ENCODE results near the gene LRCH2.

GRCh38 chrX:115204040-115204439 is 29.9 kb downstream of the LRCH2 start:
- TF ChIP-seq CTCF (IDR thresholded peaks at IDR 0.05; ENCODE audit: borderline replicate concordance, extremely low read depth, low read length, poor library complexity, severe bottlenecking) (no peak), EZH2 (IDR thresholded peaks at IDR 0.05; ENCODE audit: borderline replicate concordance, low read depth, low read length, severe bottlenecking) (no peak)
